HEK293 (cell line): ENCODE measurements around the gene REC8.

Experiments
- ZNF561 ChIP-seq: fragments of 450-650 bp; IDR thresholded peaks from 2 replicates; pipeline ENCODE4 v1.5.1; 2018; ENCODE audit warnings: missing biosample characterization, missing genetic modification characterization, borderline replicate concordance
- ZNF585B ChIP-seq: fragments of 450-650 bp; formaldehyde crosslinking; IDR thresholded peaks from 2 replicates; pipeline ENCODE4 v1.5.1; 2016; ENCODE audit warnings: missing biosample characterization, missing genetic modification characterization
- TF ChIP-seq, protein P1 (sequence below): fragments of 450-650 bp; formaldehyde crosslinking; IDR thresholded peaks from 2 replicates; pipeline ENCODE4 v1.5.1; 2016; ENCODE audit warnings: missing biosample characterization, missing genetic modification characterization
- TF ChIP-seq, protein P2 (sequence below): fragments of 450-650 bp; formaldehyde crosslinking; IDR thresholded peaks from 2 replicates; pipeline ENCODE4 v1.5.1; 2016; ENCODE audit warnings: missing biosample characterization, missing genetic modification characterization, low read depth
- TF ChIP-seq, protein P3 (sequence below): fragments of 450-650 bp; formaldehyde crosslinking; IDR thresholded peaks from 2 replicates; pipeline ENCODE4 v1.5.1; 2016; ENCODE audit warnings: missing biosample characterization, missing genetic modification characterization
- TF ChIP-seq, protein P4 (sequence below): fragments of 450-650 bp; formaldehyde crosslinking; IDR thresholded peaks from 2 replicates; pipeline ENCODE4 v1.5.1; 2017; ENCODE audit warnings: missing biosample characterization, missing genetic modification characterization

DNA sequence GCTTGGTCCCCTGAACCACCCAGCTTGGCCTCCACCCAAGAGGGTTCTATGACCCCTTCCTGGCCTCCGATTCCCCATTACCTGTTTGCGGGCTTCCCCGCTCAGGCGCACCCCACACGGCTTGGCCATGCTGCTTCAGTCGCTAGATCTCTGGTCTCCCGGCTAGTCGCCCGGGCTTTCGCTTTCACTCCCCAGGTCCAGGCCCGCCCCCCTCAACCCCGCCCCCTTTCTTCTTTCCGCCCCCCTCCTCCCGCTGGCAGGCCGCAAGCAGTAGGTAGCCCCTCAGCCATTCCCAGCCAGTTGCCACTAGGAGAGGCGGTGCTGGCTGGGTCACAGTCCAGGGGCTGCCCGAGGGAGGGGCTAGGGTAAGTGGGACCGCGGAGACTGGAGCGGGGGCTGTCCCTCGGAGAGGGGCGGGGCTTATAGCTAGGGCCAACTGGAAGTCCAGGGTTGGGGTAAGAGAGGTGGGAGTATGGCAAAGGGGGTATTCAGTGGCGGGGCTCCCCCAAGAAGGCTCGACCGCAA is 25.4 kb upstream of the REC8 start, which contains the start of gene PSME2:
- TF ChIP-seq, protein P1, sequence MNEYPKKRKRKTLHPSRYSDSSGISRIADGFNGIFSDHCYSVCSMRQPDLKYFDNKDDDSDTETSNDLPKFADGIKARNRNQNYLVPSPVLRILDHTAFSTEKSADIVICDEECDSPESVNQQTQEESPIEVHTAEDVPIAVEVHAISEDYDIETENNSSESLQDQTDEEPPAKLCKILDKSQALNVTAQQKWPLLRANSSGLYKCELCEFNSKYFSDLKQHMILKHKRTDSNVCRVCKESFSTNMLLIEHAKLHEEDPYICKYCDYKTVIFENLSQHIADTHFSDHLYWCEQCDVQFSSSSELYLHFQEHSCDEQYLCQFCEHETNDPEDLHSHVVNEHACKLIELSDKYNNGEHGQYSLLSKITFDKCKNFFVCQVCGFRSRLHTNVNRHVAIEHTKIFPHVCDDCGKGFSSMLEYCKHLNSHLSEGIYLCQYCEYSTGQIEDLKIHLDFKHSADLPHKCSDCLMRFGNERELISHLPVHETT: no peak
- TF ChIP-seq, protein P2, sequence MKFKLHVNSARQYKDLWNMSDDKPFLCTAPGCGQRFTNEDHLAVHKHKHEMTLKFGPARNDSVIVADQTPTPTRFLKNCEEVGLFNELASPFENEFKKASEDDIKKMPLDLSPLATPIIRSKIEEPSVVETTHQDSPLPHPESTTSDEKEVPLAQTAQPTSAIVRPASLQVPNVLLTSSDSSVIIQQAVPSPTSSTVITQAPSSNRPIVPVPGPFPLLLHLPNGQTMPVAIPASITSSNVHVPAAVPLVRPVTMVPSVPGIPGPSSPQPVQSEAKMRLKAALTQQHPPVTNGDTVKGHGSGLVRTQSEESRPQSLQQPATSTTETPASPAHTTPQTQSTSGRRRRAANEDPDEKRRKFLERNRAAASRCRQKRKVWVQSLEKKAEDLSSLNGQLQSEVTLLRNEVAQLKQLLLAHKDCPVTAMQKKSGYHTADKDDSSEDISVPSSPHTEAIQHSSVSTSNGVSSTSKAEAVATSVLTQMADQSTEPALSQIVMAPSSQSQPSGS (tag by site-specific recombination): no peak
- no peak for TF ChIP-seq ZNF561
- TF ChIP-seq, protein P3, sequence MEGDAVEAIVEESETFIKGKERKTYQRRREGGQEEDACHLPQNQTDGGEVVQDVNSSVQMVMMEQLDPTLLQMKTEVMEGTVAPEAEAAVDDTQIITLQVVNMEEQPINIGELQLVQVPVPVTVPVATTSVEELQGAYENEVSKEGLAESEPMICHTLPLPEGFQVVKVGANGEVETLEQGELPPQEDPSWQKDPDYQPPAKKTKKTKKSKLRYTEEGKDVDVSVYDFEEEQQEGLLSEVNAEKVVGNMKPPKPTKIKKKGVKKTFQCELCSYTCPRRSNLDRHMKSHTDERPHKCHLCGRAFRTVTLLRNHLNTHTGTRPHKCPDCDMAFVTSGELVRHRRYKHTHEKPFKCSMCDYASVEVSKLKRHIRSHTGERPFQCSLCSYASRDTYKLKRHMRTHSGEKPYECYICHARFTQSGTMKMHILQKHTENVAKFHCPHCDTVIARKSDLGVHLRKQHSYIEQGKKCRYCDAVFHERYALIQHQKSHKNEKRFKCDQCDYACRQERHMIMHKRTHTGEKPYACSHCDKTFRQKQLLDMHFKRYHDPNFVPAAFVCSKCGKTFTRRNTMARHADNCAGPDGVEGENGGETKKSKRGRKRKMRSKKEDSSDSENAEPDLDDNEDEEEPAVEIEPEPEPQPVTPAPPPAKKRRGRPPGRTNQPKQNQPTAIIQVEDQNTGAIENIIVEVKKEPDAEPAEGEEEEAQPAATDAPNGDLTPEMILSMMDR (tag by site-specific recombination): no peak
- TF ChIP-seq, protein P4, sequence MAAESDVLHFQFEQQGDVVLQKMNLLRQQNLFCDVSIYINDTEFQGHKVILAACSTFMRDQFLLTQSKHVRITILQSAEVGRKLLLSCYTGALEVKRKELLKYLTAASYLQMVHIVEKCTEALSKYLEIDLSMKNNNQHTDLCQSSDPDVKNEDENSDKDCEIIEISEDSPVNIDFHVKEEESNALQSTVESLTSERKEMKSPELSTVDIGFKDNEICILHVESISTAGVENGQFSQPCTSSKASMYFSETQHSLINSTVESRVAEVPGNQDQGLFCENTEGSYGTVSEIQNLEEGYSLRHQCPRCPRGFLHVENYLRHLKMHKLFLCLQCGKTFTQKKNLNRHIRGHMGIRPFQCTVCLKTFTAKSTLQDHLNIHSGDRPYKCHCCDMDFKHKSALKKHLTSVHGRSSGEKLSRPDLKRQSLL (tag by site-specific recombination): no peak
- no peak for TF ChIP-seq ZNF585B
